DND-41 (cell line): ENCODE measurements around the gene PACS1.

Experiments
- ATAC-seq: fragments of 200-7000 bp; cut with Tn5 transposase; 3 replicates; pipeline ENCODE4 v1.9.1; 2021; ENCODE audit warnings: low read depth; ENCODE audit not compliant: insufficient read depth
- DNase-seq: peaks from one replicate; pipeline ENCODE4 v3.0.0-alpha.2; 2020
- H2AFZ ChIP-seq: 2 replicates; pipeline ENCODE4 v1.6.0; 2012; ENCODE audit warnings: low read depth, low read length
- H3K27ac ChIP-seq: 2 replicates; pipeline ENCODE4 v1.5.1; 2012; ENCODE audit warnings: low read length, inconsistent platforms
- H3K27me3 ChIP-seq: fragments of 200-600 bp; sonication (generic); 2 replicates; pipeline ENCODE4 v1.6.0; 2012; ENCODE audit warnings: low read length, mild to moderate bottlenecking, inconsistent platforms; ENCODE audit not compliant: insufficient read depth, poor library complexity
- H3K36me3 ChIP-seq: 2 replicates; pipeline ENCODE4 v1.5.1; 2012; ENCODE audit warnings: low read length, inconsistent platforms; ENCODE audit not compliant: insufficient read depth
- H3K4me1 ChIP-seq: 2 replicates; pipeline ENCODE4 v1.5.1; 2012; ENCODE audit warnings: mild to moderate bottlenecking, low read length; ENCODE audit not compliant: insufficient read depth
- H3K4me2 ChIP-seq: 2 replicates; pipeline ENCODE4 v1.6.0; 2012; ENCODE audit warnings: mild to moderate bottlenecking, moderate library complexity, low read length, inconsistent platforms; ENCODE audit not compliant: insufficient read depth
- H3K4me3 ChIP-seq, 2 experiments: fragments of 200-600 bp in 1 of 2; shearing (Covaris generic) in 1 of 2; 2 replicates each; pipeline ENCODE4 v1.5.1; 2012 to 2016; ENCODE audit warnings: inconsistent platforms in 2 of 2, low read length in 2 of 2, mild to moderate bottlenecking in 2 of 2, low read depth in 1 of 2, moderate library complexity in 1 of 2
- H3K79me2 ChIP-seq: 2 replicates; pipeline ENCODE4 v1.6.0; 2012; ENCODE audit warnings: low read length, inconsistent platforms; ENCODE audit not compliant: insufficient read depth
- H3K9ac ChIP-seq: 2 replicates; pipeline ENCODE4 v1.6.0; 2012; ENCODE audit warnings: low read depth, mild to moderate bottlenecking, inconsistent platforms, low read length, moderate library complexity
- H3K9me3 ChIP-seq: 2 replicates; pipeline ENCODE4 v1.5.1; 2012; ENCODE audit warnings: low read length, moderate library complexity, mild to moderate bottlenecking, inconsistent platforms; ENCODE audit not compliant: insufficient read depth, severe bottlenecking
- H4K20me1 ChIP-seq: 2 replicates; pipeline ENCODE4 v1.6.0; 2012; ENCODE audit warnings: low read length; ENCODE audit not compliant: insufficient read depth
- EZH2 ChIP-seq: IDR thresholded peaks from 3 replicates; pipeline ENCODE4 v1.6.1; 2012; ENCODE audit warnings: borderline replicate concordance, low read depth, mild to moderate bottlenecking, moderate library complexity, low read length, inconsistent platforms; ENCODE audit not compliant: severe bottlenecking
- TF ChIP-seq, protein P1 (sequence below): IDR thresholded peaks from 2 replicates; pipeline ENCODE4 v1.5.1; 2012; ENCODE audit warnings: borderline replicate concordance, low read length, moderate library complexity, mild to moderate bottlenecking; ENCODE audit not compliant: poor library complexity, severe bottlenecking; ENCODE audit errors: extremely low read depth

Gene PACS1

GRCh38 chr11:66115638-66116301, 45.7 kb downstream of the PACS1 start:
- Histone ChIP-seq H3K4me2 (no peak overlapping the region), H2AFZ (no peak overlapping the region), H3K9me3 (no peaks in the 10 kb centered on the region), H4K20me1 (peaks cover 7% of the 10 kb centered on the region; the same call in 1 of the 2 replicates), H3K79me2 (no peaks in the 10 kb centered on the region; the same call in 1 of the 2 replicates), H3K36me3 (no peaks in the 10 kb centered on the region), H3K4me3 (no peak overlapping the region), H3K4me1 (peaks cover 7% of the 10 kb centered on the region), H3K27ac (no peak overlapping the region), H3K27me3 (no peaks in the 10 kb centered on the region), H3K9ac (no peak overlapping the region)
- ATAC-seq (peak; percentile 73), DNase-seq (no peak)
- TF ChIP-seq, protein P1, sequence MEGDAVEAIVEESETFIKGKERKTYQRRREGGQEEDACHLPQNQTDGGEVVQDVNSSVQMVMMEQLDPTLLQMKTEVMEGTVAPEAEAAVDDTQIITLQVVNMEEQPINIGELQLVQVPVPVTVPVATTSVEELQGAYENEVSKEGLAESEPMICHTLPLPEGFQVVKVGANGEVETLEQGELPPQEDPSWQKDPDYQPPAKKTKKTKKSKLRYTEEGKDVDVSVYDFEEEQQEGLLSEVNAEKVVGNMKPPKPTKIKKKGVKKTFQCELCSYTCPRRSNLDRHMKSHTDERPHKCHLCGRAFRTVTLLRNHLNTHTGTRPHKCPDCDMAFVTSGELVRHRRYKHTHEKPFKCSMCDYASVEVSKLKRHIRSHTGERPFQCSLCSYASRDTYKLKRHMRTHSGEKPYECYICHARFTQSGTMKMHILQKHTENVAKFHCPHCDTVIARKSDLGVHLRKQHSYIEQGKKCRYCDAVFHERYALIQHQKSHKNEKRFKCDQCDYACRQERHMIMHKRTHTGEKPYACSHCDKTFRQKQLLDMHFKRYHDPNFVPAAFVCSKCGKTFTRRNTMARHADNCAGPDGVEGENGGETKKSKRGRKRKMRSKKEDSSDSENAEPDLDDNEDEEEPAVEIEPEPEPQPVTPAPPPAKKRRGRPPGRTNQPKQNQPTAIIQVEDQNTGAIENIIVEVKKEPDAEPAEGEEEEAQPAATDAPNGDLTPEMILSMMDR: no peak
- TF ChIP-seq EZH2: no peak

DNA sequence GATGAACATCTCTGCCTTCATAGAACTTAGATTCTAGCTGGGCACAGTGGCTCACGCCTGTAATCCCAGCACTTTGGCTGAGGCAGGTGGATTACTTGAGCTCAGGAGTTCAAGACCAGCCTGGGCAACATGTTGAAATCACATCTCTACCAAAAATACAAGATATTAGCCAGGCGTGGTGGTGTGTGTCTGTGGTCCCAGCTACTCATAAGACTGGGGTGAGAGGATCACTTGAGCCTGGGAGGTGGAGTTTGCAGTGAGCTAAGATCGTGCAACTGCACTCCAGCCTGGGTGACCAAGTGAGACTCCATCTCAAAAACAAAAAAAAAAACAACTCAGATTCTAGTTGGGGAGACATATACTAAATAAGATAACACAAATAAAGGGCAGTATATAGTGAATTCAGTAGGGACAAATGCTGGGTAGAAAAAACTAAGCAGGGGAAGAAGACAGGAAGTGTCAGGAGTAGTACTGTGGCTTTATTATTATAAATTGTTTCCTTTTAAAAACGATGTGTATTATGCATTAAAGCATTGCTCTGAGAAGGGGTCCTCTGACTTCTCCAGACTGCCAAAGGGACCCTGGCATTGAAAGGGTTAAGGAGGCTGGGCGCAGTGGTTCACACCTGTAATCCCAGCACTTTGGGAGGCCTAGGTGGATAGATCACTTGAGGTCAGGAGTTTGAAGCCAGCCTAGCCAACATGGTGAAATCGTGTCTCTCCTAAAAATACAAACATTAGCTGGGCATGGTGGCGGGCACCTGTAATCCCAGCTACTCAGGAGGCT, 46.7 kb downstream of the PACS1 start:
- DNase-seq (no peak), ATAC-seq (no peak; the same call in 2 of the 3 replicates)
- H3K9ac ChIP-seq: no peak overlapping the region
- no peaks in the 10 kb centered on the region for H3K36me3 ChIP-seq
- H3K4me3 ChIP-seq: no peak overlapping the region
- no peak for TF ChIP-seq EZH2
- TF ChIP-seq, protein P1: no peak
- no peaks in the 10 kb centered on the region for H3K27me3 ChIP-seq
- H3K79me2 ChIP-seq: no peaks in the 10 kb centered on the region
- peaks cover 7% of the 10 kb centered on the region for H3K4me1 ChIP-seq
- no peak overlapping the region for H2AFZ ChIP-seq
- H4K20me1 ChIP-seq: peaks cover 7% of the 10 kb centered on the region; the same call in 1 of the 2 replicates
- H3K9me3 ChIP-seq: no peaks in the 10 kb centered on the region
- H3K27ac ChIP-seq: no peak overlapping the region
- H3K4me2 ChIP-seq: no peak overlapping the region

DNA sequence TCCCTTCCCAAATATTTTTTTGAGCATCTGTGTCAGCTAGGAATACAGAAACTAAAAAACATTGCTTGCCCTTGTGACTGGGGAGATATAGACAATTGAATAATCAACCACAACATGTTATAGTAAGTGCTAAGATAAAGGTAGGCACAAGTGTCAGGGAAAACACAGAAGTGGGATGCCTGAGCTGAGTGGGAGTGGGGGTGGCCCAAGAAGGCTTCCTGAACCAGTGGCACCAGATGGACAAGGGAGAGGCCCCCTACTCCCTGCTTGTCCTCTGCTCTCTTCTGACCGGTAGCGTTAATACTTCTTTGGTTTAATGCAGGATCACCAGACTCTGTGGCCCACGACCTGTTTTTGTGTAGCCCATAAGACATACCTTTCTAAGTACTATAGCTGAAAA, 48.8 kb downstream of the PACS1 start:
- TF ChIP-seq, protein P1: no peak
- no peak for TF ChIP-seq EZH2
- Histone ChIP-seq H3K4me3 (no peak overlapping the region), H3K27me3 (no peaks in the 10 kb centered on the region), H3K9me3 (no peaks in the 10 kb centered on the region), H3K36me3 (no peaks in the 10 kb centered on the region), H3K4me1 (peaks cover 7% of the 10 kb centered on the region), H3K9ac (no peak overlapping the region), H2AFZ (no peak overlapping the region), H3K79me2 (no peaks in the 10 kb centered on the region), H4K20me1 (peaks cover 2% of the 10 kb centered on the region; the same call in 1 of the 2 replicates), H3K27ac (no peak overlapping the region), H3K4me2 (no peak overlapping the region)
- DNase-seq (no peak), ATAC-seq (no peak)
